ENCODE results near the gene CSTPP1. TPM values are rescaled to one million over a fixed set of nuclear protein-coding genes. Genes with fewer than 3 reads are reported as not detected.

Gene CSTPP1
- total RNA-seq, 1 donor from 2014 or later: 6.6 TPM

DNA sequence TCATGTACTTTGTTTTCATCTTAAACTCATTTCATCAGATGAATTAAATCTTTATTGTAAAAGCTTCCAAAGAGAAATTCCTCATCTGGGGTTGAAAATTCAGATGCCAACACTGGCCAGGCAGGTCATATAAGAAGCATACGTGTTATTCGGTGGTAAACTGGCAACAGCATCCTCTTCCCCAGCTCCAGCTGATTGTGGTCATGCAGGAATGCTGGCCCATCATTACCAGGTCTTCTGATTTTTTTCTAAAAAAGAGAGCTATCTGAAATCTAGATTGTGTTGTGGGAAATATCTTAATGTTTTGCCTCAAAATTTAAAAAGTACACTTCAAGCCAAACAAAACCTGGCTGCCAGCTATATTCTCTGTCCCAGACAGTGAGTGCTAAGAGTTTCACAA lies 186.5 kb downstream of the CSTPP1 start:
- no peaks in the 10 kb centered on the region for H3K36me3 ChIP-seq (ENCODE audit: control insufficient read depth, insufficient read depth, low read length)
- H3K4me3 ChIP-seq (ENCODE audit: low read depth, low read length): no peak overlapping the region
- FAIRE-seq: no peak
- H3K27me3 ChIP-seq (ENCODE audit: control insufficient read depth, insufficient read depth, low read length): no peaks in the 10 kb centered on the region
- TF ChIP-seq, protein P1, sequence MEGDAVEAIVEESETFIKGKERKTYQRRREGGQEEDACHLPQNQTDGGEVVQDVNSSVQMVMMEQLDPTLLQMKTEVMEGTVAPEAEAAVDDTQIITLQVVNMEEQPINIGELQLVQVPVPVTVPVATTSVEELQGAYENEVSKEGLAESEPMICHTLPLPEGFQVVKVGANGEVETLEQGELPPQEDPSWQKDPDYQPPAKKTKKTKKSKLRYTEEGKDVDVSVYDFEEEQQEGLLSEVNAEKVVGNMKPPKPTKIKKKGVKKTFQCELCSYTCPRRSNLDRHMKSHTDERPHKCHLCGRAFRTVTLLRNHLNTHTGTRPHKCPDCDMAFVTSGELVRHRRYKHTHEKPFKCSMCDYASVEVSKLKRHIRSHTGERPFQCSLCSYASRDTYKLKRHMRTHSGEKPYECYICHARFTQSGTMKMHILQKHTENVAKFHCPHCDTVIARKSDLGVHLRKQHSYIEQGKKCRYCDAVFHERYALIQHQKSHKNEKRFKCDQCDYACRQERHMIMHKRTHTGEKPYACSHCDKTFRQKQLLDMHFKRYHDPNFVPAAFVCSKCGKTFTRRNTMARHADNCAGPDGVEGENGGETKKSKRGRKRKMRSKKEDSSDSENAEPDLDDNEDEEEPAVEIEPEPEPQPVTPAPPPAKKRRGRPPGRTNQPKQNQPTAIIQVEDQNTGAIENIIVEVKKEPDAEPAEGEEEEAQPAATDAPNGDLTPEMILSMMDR (IDR thresholded peaks at IDR 0.05; ENCODE audit: insufficient read depth, low read length, severe bottlenecking): no peak
- no peak for DNase-seq (ENCODE audit: low read depth)

DNA sequence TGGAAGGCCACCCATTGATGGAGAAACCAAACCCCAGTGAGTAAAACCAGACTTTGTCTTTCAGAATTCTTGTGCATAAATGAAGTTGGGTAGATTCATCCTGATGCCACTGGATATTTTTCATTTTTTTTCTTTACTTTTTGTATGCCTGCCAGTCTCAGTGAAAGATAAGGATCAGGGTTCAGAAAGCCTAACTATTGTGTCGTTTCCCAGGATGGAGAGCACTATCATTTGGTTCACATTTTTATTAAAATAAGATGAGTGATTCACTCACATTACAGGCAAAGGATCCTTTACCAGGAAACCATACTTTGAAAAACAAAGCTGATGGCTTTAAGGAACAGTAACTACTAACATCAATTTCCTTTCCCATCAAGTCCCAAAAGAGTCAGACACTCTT lies 188.1 kb downstream of the CSTPP1 start:
- no peaks in the 10 kb centered on the region for H3K27me3 ChIP-seq (ENCODE audit: control insufficient read depth, insufficient read depth, low read length)
- TF ChIP-seq, protein P1 (IDR thresholded peaks at IDR 0.05; ENCODE audit: insufficient read depth, low read length, severe bottlenecking): no peak
- FAIRE-seq: no peak

DNA sequence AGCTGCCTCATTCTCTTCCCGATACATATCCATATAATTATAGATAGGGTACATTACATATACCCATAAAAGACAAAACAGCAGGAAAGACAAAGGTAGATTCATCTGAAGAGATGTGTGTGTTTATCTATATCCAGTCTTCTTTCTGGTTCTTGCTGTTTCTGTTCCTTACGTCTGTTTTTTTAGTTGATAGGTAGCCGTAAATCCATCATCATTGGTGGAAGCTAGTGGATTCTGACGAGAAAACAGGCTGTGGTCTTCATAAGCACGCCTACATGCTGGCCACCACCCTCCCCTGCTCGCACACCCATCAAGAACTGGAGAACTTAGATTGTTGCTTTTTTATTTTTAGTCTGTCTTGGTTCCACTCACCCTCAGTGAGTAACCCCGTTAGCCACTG lies 188.5 kb downstream of the CSTPP1 start:
- no peak for FAIRE-seq
- no peaks in the 10 kb centered on the region for H3K27me3 ChIP-seq (ENCODE audit: control insufficient read depth, insufficient read depth, low read length)
- TF ChIP-seq, protein P1 (IDR thresholded peaks at IDR 0.05; ENCODE audit: insufficient read depth, low read length, severe bottlenecking): no peak

More for the DNA sequence above, 188.1 kb downstream of the CSTPP1 start:
- Histone ChIP-seq H3K4me3 (ENCODE audit: low read depth, low read length) (no peak overlapping the region), H3K36me3 (ENCODE audit: control insufficient read depth, insufficient read depth, low read length) (no peaks in the 10 kb centered on the region)
- no peak for DNase-seq (ENCODE audit: low read depth)

DNA sequence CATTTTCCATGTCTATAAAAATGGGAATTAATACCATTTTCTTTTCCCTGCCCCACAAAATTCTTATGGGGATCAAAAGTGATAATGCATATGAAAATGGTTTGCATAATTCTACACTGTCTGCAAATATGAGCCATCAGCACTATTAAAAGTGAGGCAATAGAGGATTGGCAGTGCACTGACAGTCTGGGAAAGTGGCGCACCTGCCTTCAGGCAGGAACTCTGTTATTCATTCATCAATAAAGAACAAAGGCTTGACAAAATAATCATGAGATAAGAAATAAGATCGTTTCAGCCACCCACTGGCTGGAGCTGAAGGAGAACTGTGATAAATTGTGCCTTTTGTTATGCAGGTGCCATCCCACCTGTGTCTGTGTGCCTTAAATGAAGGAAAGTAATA lies 190.7 kb downstream of the CSTPP1 start:
- Histone ChIP-seq H3K4me3 (ENCODE audit: low read depth, low read length) (no peak overlapping the region), H3K27me3 (ENCODE audit: control insufficient read depth, insufficient read depth, low read length) (no peaks in the 10 kb centered on the region), H3K36me3 (ENCODE audit: control insufficient read depth, insufficient read depth, low read length) (no peaks in the 10 kb centered on the region)
- DNase-seq (ENCODE audit: low read depth) (no peak), FAIRE-seq (no peak)
- TF ChIP-seq, protein P1 (IDR thresholded peaks at IDR 0.05; ENCODE audit: insufficient read depth, low read length, severe bottlenecking): no peak

More for the DNA sequence above, 188.5 kb downstream of the CSTPP1 start:
- no peak for DNase-seq (ENCODE audit: low read depth)
- Histone ChIP-seq H3K4me3 (ENCODE audit: low read depth, low read length) (no peak overlapping the region), H3K36me3 (ENCODE audit: control insufficient read depth, insufficient read depth, low read length) (no peaks in the 10 kb centered on the region)

DNA sequence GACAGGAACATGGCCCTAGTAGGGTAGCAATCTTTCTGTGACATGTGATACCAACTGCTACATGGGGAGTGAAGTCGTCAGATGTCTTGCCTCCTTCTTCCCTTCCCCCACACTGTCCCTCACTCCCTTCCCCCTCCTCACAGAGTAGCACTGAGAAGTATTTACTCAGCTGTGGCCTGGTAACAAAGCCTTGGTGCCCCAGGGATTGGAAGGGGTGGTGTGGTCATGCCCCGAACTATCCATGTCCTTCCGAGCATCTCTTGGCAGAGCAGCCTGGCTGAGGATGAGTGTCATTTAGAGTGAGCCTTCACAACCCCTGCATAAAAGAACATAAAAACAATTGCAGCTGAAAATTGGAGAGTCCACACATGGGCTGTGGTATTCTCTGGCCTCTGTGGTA lies 194.0 kb downstream of the CSTPP1 start:
- FAIRE-seq (no peak), DNase-seq (ENCODE audit: low read depth) (no peak)
- TF ChIP-seq, protein P1 (IDR thresholded peaks at IDR 0.05; ENCODE audit: insufficient read depth, low read length, severe bottlenecking): no peak
- Histone ChIP-seq H3K27me3 (ENCODE audit: control insufficient read depth, insufficient read depth, low read length) (no peaks in the 10 kb centered on the region), H3K36me3 (ENCODE audit: control insufficient read depth, insufficient read depth, low read length) (no peaks in the 10 kb centered on the region), H3K4me3 (ENCODE audit: low read depth, low read length) (no peak overlapping the region)

DNA sequence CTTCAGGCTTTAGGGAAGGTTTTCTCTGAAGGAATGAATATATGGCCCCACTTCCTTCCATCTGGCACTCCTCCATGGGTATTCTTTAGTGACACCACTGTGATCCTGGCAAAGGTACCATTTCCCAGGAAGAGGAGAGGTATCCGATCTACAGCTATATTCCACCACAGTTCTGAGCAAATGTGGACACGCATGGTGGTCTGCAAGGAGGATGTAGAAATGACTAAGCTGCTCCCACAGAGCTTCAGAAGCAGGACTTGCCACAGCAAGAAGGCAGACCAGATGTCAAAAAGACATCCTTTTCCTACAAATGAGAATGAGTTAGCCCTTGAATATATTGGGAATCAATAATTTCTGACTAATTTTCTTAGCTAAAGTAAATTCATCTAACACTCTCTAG lies 194.6 kb downstream of the CSTPP1 start:
- H3K27me3 ChIP-seq (ENCODE audit: control insufficient read depth, insufficient read depth, low read length): no peaks in the 10 kb centered on the region
- TF ChIP-seq, protein P1 (IDR thresholded peaks at IDR 0.05; ENCODE audit: insufficient read depth, low read length, severe bottlenecking): no peak
- H3K4me3 ChIP-seq (ENCODE audit: low read depth, low read length): no peak overlapping the region
- no peak for DNase-seq (ENCODE audit: low read depth)
- FAIRE-seq: no peak
- no peaks in the 10 kb centered on the region for H3K36me3 ChIP-seq (ENCODE audit: control insufficient read depth, insufficient read depth, low read length)
